Esophagus squamous epithelium (tissue), 5 donors: ENCODE measurements around the gene PFKP. TPM values are rescaled to one million over a fixed set of nuclear protein-coding genes. Genes with fewer than 3 reads are reported as not detected.

Source experiments
- DNase-seq: peaks from one replicate; lab custom pipeline; 2025; lab: John Stamatoyannopoulos, UW
- H3K27ac ChIP-seq, 4 donors: fragments of 200-600 bp; sonication (generic); one replicate each; pipeline ENCODE4 v1.5.1; 2016 to 2019; ENCODE audit warnings: mild to moderate bottlenecking in 1 of 4
- H3K27me3 ChIP-seq, 4 donors: fragments of 200-600 bp; sonication (generic); 1 replicate in 3 of 4; 2 replicates in 1 of 4; pipeline versions ENCODE4 v1.5.1 to v1.6.0; 2017 to 2021; ENCODE audit warnings: antibody characterized with exemption in 1 of 4
- H3K36me3 ChIP-seq, 3 donors: fragments of 200-600 bp; sonication (generic); one replicate each; pipeline ENCODE4 v1.5.1; 2016 to 2019
- H3K4me1 ChIP-seq, 3 donors: fragments of 200-600 bp; sonication (generic); one replicate each; pipeline ENCODE4 v1.5.1; 2017 to 2019
- H3K4me3 ChIP-seq, 4 donors: fragments of 200-600 bp; sonication (generic); 1 replicate in 3 of 4; 2 replicates in 1 of 4; pipeline ENCODE4 v1.5.1; 2016 to 2019; ENCODE audit warnings: mild to moderate bottlenecking in 2 of 4, moderate library complexity in 1 of 4
- H3K9me3 ChIP-seq, 3 donors: fragments of 200-600 bp; sonication (generic); one replicate each; pipeline ENCODE4 v1.5.1; 2016 to 2019
- POLR2A ChIP-seq, 4 donors: fragments of 450-650 bp; IDR thresholded peaks; one replicate each; pipeline ENCODE4 v1.6.1; 2017; ENCODE audit warnings: antibody characterized with exemption in 4 of 4, mild to moderate bottlenecking in 4 of 4, moderate library complexity in 3 of 4
- WGBS, 2 donors: methylation state at CpG; one replicate each; pipeline ENCODE4 v1.1.5; 2018; 5-methylcytosine and 5-hydroxymethylcytosine counted together
- intact Hi-C: fragments of 100-400 bp; cut with DNase I; formaldehyde crosslinking; loops from one replicate; pipeline ENCODE4 v1.15.0; 2022
- total RNA-seq, 4 donors: library from RNA; depleted of rRNA; stranded (reverse); fragments of >200 nt; gene quantifications; one replicate each; pipeline ENCODE4 v1.1.0, GENCODE V29; 2016
- TF ChIP-seq, protein P1 (sequence below), 6 experiments: fragments of 450-650 bp in 4 of 6; fragments of 200-600 bp in 2 of 6; sonication (generic) in 2 of 6; IDR thresholded peaks; one replicate each; pipeline ENCODE4 v1.5.1; 2016 to 2019; ENCODE audit warnings: antibody characterized with exemption in 6 of 6, mild to moderate bottlenecking in 4 of 6, moderate library complexity in 4 of 6
- donor health status: DM: yes; HTN: yes; CAD: no.

Gene PFKP
- total RNA-seq, 4 donors from 2014 or later: 69.7 to 94.0 (median 86.4) TPM

- H3K9me3 ChIP-seq: no peaks in the 10 kb centered on the region
- H3K27ac ChIP-seq: no peak overlapping the region
- H3K27me3 ChIP-seq: no peaks in the 10 kb centered on the region
- H3K36me3 ChIP-seq: peaks cover 27 to 100% (median 45%) of the 10 kb centered on the region in 3 donors
- DNase-seq: no peak
- no peaks in the 10 kb centered on the region for H3K4me1 ChIP-seq
- H3K4me3 ChIP-seq: no peak overlapping the region
- TF ChIP-seq, protein P1, sequence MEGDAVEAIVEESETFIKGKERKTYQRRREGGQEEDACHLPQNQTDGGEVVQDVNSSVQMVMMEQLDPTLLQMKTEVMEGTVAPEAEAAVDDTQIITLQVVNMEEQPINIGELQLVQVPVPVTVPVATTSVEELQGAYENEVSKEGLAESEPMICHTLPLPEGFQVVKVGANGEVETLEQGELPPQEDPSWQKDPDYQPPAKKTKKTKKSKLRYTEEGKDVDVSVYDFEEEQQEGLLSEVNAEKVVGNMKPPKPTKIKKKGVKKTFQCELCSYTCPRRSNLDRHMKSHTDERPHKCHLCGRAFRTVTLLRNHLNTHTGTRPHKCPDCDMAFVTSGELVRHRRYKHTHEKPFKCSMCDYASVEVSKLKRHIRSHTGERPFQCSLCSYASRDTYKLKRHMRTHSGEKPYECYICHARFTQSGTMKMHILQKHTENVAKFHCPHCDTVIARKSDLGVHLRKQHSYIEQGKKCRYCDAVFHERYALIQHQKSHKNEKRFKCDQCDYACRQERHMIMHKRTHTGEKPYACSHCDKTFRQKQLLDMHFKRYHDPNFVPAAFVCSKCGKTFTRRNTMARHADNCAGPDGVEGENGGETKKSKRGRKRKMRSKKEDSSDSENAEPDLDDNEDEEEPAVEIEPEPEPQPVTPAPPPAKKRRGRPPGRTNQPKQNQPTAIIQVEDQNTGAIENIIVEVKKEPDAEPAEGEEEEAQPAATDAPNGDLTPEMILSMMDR (IDR thresholded peaks at IDR 0.05): no peak
- no peak for TF ChIP-seq POLR2A (IDR thresholded peaks at IDR 0.05)
- intact Hi-C loops: no loop called here
- WGBS, 2 donors: 76 to 84% methylated on average over 7 to 8 of the region's 9 CpGs
Observed at GRCh38 chr10:3148994-3149393, 81.6 kb downstream of the PFKP start.

DNA sequence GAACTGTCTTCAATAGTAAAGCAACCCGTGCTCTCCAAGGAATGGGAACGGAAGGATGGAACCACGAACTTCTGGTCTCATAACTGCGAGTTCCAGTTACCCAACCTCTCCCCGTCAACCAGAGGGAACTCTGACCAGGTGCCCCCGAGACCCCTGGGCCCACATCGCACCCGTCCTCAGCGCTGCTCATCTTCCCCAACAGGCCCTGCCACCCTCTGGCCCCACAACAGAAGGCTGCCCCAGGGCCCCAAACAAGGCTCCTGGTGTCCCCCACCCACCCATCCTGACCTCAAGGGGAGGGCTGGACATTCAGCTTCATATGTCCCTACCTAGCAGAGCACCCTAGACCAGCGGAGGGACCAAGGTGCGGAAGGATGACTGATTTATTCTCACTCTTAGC is 82.6 kb downstream of the PFKP start:
- Histone ChIP-seq H3K27me3 (no peaks in the 10 kb centered on the region), H3K4me1 (no peaks in the 10 kb centered on the region), H3K9me3 (no peaks in the 10 kb centered on the region), H3K27ac (no peak overlapping the region), H3K4me3 (no peak overlapping the region), H3K36me3 (peaks cover 19 to 100% (median 51%) of the 10 kb centered on the region in 3 donors)
- intact Hi-C loops: no loop called here
- DNase-seq: no peak
- 81 to 85% methylated on average over 9 to 10 of the region's 11 CpGs for WGBS, 2 donors
- TF ChIP-seq, protein P1 (IDR thresholded peaks at IDR 0.05): no peak
- no peak for TF ChIP-seq POLR2A (IDR thresholded peaks at IDR 0.05)

GRCh38 chr10:3150366-3150765 is 83.0 kb downstream of the PFKP start:
- TF ChIP-seq, protein P1 (IDR thresholded peaks at IDR 0.05): no peak
- WGBS, 2 donors: 88 to 93% methylated on average over 11 to 13 of the region's 13 CpGs
- peaks cover 14 to 100% (median 51%) of the 10 kb centered on the region in 3 donors for H3K36me3 ChIP-seq

GRCh38 chr10:3150961-3151360 is 83.6 kb downstream of the PFKP start:
- H3K4me1 ChIP-seq: no peaks in the 10 kb centered on the region
- peaks cover 12 to 100% (median 50%) of the 10 kb centered on the region in 3 donors for H3K36me3 ChIP-seq
- DNase-seq: no peak
- no peaks in the 10 kb centered on the region for H3K9me3 ChIP-seq
- H3K27ac ChIP-seq: no peak overlapping the region
- no peak for TF ChIP-seq POLR2A (IDR thresholded peaks at IDR 0.05)
- TF ChIP-seq, protein P1 (IDR thresholded peaks at IDR 0.05): no peak
- no peak overlapping the region for H3K4me3 ChIP-seq
- no peaks in the 10 kb centered on the region for H3K27me3 ChIP-seq
- intact Hi-C loops: no loop called here
- WGBS, 2 donors: 89 to 96% methylated on average over 14 of the region's 14 CpGs

More at GRCh38 chr10:3150366-3150765, 83.0 kb downstream of the PFKP start:
- Histone ChIP-seq H3K4me1 (no peaks in the 10 kb centered on the region), H3K9me3 (no peaks in the 10 kb centered on the region), H3K27ac (no peak overlapping the region), H3K27me3 (no peaks in the 10 kb centered on the region), H3K4me3 (no peak overlapping the region)
- intact Hi-C loops: no loop called here
- no peak for DNase-seq

DNA sequence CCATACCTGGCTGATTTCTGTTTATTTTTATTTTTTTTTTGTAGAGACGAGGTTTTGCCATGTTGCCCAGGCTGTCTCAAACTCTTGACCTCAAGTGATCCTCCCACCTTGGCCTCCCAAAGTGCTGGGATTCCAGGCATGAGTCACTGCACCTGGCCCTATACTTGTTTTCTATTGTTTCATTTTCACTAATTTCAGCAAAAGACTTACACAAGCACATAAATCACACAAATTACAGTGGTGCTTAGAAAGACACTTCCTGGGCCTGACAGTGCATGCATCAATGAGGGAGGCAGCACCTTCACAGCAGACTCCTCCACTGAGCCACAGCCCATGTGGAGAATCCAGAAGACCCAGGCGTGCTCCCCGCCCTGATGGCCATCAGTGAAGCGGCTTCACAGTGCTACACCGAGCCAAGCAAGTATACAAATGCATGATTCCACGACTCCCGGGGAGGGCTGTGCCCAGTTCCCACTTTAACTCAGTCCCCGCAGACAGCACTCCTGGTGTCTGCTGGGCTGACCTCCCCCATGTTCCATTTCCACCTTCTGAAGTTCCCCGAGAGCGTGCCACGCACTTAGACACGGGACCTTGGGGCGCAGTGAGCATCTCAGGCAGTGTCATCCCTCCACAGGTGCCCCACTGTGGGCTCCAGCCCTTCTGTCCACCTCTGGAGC is 84.7 kb downstream of the PFKP start:
- no peak overlapping the region for H3K27ac ChIP-seq
- H3K4me1 ChIP-seq: no peaks in the 10 kb centered on the region
- H3K4me3 ChIP-seq: no peak overlapping the region
- DNase-seq: no peak
- H3K36me3 ChIP-seq: peaks cover 6 to 100% (median 43%) of the 10 kb centered on the region in 3 donors
- H3K27me3 ChIP-seq: no peaks in the 10 kb centered on the region
- 90 to 95% methylated on average over 9 to 10 of the region's 13 CpGs for WGBS, 2 donors
- no peaks in the 10 kb centered on the region for H3K9me3 ChIP-seq
- no peak for TF ChIP-seq POLR2A (IDR thresholded peaks at IDR 0.05)
- TF ChIP-seq, protein P1 (IDR thresholded peaks at IDR 0.05): no peak
- intact Hi-C loops: no loop called here
